ENCODE measurements around the gene CBFA2T2.
"Not testable (repeated sequence)": the region's sequence is repeated elsewhere in the genome, so short reads cannot be mapped to it uniquely, and the experiment has no call there.

CBFA2T2 gene

DNA sequence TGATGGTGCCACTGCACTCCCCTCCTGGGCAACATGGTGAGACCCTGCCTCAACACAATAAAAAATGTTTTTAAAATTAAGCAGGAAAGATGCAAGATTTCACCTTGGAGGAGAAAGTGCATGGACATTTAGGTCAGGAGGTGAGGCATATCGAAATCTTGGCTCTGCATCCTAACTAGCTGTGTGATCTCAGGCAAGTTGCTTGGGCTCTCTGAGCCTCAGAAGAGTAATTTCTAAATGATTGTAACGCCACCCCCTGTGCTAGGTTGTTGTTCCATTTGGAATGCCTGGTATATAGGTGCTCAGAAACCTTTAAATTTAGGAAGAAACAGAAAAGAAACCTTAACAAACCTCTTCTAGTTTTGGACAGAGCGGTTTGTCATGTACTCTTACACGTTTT lies 136.3 kb downstream of the CBFA2T2 start:
- no peak for DNase-seq (ENCODE audit: extremely low read depth, low read depth)
- TF ChIP-seq, protein P1, sequence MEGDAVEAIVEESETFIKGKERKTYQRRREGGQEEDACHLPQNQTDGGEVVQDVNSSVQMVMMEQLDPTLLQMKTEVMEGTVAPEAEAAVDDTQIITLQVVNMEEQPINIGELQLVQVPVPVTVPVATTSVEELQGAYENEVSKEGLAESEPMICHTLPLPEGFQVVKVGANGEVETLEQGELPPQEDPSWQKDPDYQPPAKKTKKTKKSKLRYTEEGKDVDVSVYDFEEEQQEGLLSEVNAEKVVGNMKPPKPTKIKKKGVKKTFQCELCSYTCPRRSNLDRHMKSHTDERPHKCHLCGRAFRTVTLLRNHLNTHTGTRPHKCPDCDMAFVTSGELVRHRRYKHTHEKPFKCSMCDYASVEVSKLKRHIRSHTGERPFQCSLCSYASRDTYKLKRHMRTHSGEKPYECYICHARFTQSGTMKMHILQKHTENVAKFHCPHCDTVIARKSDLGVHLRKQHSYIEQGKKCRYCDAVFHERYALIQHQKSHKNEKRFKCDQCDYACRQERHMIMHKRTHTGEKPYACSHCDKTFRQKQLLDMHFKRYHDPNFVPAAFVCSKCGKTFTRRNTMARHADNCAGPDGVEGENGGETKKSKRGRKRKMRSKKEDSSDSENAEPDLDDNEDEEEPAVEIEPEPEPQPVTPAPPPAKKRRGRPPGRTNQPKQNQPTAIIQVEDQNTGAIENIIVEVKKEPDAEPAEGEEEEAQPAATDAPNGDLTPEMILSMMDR (IDR thresholded peaks at IDR 0.05; ENCODE audit: low read depth, low read length, missing control alignments), result no peak
- H3K4me3 ChIP-seq (replicated peaks; ENCODE audit: low read depth, low read length), result no peak overlapping the region

DNA sequence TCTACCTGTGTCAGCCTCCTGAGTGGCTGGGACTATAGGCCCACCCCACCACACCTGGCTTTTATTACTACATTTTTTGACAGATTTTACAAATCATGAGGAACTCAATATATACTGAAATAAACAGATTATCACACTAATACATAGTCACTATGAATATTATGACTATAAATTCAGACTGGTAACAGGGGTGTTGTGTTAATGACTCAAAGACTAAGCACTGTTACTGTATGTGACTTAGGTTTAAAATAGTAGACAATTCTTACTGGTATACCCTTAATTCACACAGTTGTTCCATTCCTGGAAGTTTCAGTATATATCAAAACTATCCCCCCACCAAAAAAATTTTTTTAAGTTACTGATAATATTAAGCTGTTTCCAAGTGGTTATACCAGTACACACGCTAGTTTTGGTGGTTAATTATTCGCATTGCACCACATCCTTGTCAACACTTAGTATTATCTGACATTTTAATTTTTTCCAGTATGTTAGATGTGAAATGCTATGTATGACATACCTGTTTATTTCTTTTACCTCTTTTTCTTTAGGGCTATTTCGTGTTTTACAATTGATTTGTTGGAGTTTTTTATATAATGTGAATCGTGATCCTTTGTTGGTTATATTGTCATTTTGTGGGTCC lies 137.8 kb downstream of the CBFA2T2 start:
- no peak overlapping the region for H3K4me3 ChIP-seq (replicated peaks; ENCODE audit: low read depth, low read length)
- DNase-seq (ENCODE audit: extremely low read depth, low read depth), result no peak
- TF ChIP-seq, protein P1 (IDR thresholded peaks at IDR 0.05; ENCODE audit: low read depth, low read length, missing control alignments), result no peak

DNA sequence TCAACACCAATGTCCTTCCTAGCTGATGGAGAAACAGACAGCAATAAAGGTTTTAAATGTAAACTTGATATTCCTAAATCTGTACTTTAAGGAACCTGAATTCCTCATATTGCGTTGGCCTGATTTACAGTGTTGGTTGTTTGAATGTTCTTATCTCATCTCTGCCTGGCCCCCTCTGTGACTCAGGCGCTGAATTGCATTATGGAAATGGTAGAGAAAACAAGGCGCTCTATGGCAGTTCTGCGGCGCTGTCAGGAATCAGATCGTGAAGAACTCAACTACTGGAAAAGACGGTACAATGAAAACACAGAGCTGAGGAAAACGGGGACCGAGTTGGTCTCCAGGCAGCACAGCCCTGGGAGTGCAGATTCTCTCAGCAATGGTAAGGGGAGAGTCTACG lies 139.6 kb downstream of the CBFA2T2 start:
- no peak for DNase-seq (ENCODE audit: extremely low read depth, low read depth)
- TF ChIP-seq, protein P1 (IDR thresholded peaks at IDR 0.05; ENCODE audit: low read depth, low read length, missing control alignments), result no peak
- H3K4me3 ChIP-seq (replicated peaks; ENCODE audit: low read depth, low read length), result no peak overlapping the region

GRCh38 chr20:33629979-33630378 lies 140.1 kb downstream of the CBFA2T2 start:
- DNase-seq (ENCODE audit: extremely low read depth, low read depth), result no peak
- H3K4me3 ChIP-seq (replicated peaks; ENCODE audit: low read depth, low read length), result no peak overlapping the region
- TF ChIP-seq, protein P1 (IDR thresholded peaks at IDR 0.05; ENCODE audit: low read depth, low read length, missing control alignments), result no peak

DNA sequence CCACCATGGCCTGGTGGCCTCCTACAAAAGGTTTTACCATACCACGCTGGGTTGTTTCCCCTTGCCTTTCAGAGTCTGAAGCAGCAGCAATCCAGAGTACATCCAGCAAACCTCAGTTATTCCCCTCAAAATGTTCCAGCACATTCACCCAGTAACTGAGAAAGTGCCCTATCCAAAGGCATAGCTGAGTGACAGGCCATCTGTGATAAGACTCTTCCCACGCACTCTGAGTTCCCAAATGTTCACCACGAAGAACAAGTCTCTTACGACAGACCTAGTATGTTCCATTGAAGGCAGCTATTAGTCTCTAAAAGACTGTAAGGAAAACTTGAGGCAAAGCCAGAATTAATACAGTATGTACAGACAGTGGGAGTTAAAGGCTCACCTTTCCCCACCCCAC lies 140.6 kb downstream of the CBFA2T2 start:
- no peak for DNase-seq (ENCODE audit: extremely low read depth, low read depth)
- TF ChIP-seq, protein P1 (IDR thresholded peaks at IDR 0.05; ENCODE audit: low read depth, low read length, missing control alignments), result no peak
- H3K4me3 ChIP-seq (replicated peaks; ENCODE audit: low read depth, low read length), result no peak overlapping the region

DNA sequence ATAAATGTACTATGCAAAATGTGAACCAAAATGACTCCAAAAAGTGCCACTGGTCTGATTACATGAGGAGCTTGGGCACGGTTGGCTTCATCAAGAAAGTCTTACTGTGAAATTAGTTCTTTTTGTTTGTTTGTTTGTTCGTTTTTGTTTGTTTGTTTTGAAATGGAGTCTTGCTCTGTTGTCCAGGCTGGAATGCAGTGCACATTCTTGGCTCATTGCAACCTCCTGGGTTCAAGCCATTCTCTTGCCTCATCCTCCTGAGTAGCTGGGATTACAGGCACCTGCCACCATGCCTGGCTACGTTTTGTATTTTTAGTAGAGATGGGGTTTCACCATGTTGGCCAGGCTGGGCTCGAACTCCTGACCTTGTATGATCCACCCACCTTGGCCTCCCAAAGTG lies 142.0 kb downstream of the CBFA2T2 start:
- H3K4me3 ChIP-seq (replicated peaks; ENCODE audit: low read depth, low read length); DNase-seq (ENCODE audit: extremely low read depth, low read depth): not testable (repeated sequence)

DNA sequence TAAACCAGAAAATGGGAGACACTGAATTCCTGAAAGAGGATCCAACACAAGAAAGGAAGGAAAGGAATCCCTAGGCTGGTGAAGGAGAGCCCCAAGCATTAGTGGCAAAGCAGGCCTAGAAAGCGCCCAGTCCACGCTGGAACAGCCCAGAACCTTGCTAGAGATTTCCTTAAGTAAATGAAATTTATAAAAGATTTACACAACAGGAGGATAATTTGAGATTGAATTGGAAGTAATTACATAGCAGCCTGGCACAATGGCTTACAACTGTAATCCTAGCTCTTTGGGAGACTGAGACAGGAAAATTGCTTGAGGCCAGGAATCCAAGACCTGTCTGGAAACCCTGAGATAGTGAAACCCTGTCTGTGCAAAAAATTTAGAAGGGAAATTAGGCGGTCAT lies 145.4 kb downstream of the CBFA2T2 start:
- DNase-seq (ENCODE audit: extremely low read depth, low read depth), result no peak
- TF ChIP-seq, protein P1 (IDR thresholded peaks at IDR 0.05; ENCODE audit: low read depth, low read length, missing control alignments), result no peak
- no peak overlapping the region for H3K4me3 ChIP-seq (replicated peaks; ENCODE audit: low read depth, low read length)

All from HFF-Myc (cell line).